ENCODE measurements around the gene RHOBTB1.

RHOBTB1 gene

GRCh38 chr10:60965696-60966095 is 21.7 kb upstream of the RHOBTB1 start:
- Histone ChIP-seq H3K36me3 (ENCODE audit: control insufficient read depth, insufficient read depth, low read length) (no peaks in the 10 kb centered on the region), H3K27ac (ENCODE audit: insufficient read depth, low read depth, low read length, poor library complexity, severe bottlenecking) (no peak overlapping the region), H3K27me3 (ENCODE audit: control insufficient read depth, insufficient read depth, low read length, poor library complexity, severe bottlenecking) (no peaks in the 10 kb centered on the region), H3K4me3 (ENCODE audit: insufficient read depth, low read depth, low read length) (no peak overlapping the region), H3K4me1 (ENCODE audit: control insufficient read depth, insufficient read depth, low read length) (no peaks in the 10 kb centered on the region), H3K9me3 (ENCODE audit: control insufficient read depth, low read length) (no peaks in the 10 kb centered on the region)
- WGBS, 2 experiments, result 100% methylated on average over 1 of the region's 3 CpGs; no CpG with 5 or more reads in 1 of the 2 experiments

GRCh38 chr10:60964257-60965235 is 20.6 kb upstream of the RHOBTB1 start:
- Histone ChIP-seq H3K4me1 (ENCODE audit: control insufficient read depth, insufficient read depth, low read length) (no peaks in the 10 kb centered on the region), H3K9me3 (ENCODE audit: control insufficient read depth, low read length) (no peaks in the 10 kb centered on the region), H3K4me3 (ENCODE audit: insufficient read depth, low read depth, low read length) (no peak overlapping the region), H3K36me3 (ENCODE audit: control insufficient read depth, insufficient read depth, low read length) (no peaks in the 10 kb centered on the region), H3K27me3 (ENCODE audit: control insufficient read depth, insufficient read depth, low read length, poor library complexity, severe bottlenecking) (no peaks in the 10 kb centered on the region), H3K27ac (ENCODE audit: insufficient read depth, low read depth, low read length, poor library complexity, severe bottlenecking) (no peak overlapping the region)
- WGBS, 2 experiments, result 33 to 49% methylated on average over 3 to 4 of the region's 5 CpGs

- Histone ChIP-seq H3K27ac (ENCODE audit: insufficient read depth, low read depth, low read length, poor library complexity, severe bottlenecking) (no peak overlapping the region), H3K36me3 (ENCODE audit: control insufficient read depth, insufficient read depth, low read length) (no peaks in the 10 kb centered on the region), H3K4me1 (ENCODE audit: control insufficient read depth, insufficient read depth, low read length) (no peaks in the 10 kb centered on the region), H3K27me3 (ENCODE audit: control insufficient read depth, insufficient read depth, low read length, poor library complexity, severe bottlenecking) (no peaks in the 10 kb centered on the region), H3K4me3 (ENCODE audit: insufficient read depth, low read depth, low read length) (no peak overlapping the region), H3K9me3 (ENCODE audit: control insufficient read depth, low read length) (no peaks in the 10 kb centered on the region)
- WGBS, 2 experiments, result 7 to 19% methylated on average over 3 of the region's 4 CpGs
These were observed 19.7 kb upstream of the RHOBTB1 start for GRCh38 chr10:60963441-60964256.

GRCh38 chr10:60962946-60963345 is 19.0 kb upstream of the RHOBTB1 start:
- no peaks in the 10 kb centered on the region for H3K4me1 ChIP-seq (ENCODE audit: control insufficient read depth, insufficient read depth, low read length)
- H3K36me3 ChIP-seq (ENCODE audit: control insufficient read depth, insufficient read depth, low read length), result no peaks in the 10 kb centered on the region
- H3K4me3 ChIP-seq (ENCODE audit: insufficient read depth, low read depth, low read length), result no peak overlapping the region
- no peaks in the 10 kb centered on the region for H3K9me3 ChIP-seq (ENCODE audit: control insufficient read depth, low read length)
- 98 to 100% methylated on average over 1 to 2 of the region's 3 CpGs for WGBS, 2 experiments
- H3K27ac ChIP-seq (ENCODE audit: insufficient read depth, low read depth, low read length, poor library complexity, severe bottlenecking), result no peak overlapping the region
- no peaks in the 10 kb centered on the region for H3K27me3 ChIP-seq (ENCODE audit: control insufficient read depth, insufficient read depth, low read length, poor library complexity, severe bottlenecking)

- Histone ChIP-seq H3K27ac (ENCODE audit: insufficient read depth, low read depth, low read length, poor library complexity, severe bottlenecking) (no peak overlapping the region), H3K36me3 (ENCODE audit: control insufficient read depth, insufficient read depth, low read length) (no peaks in the 10 kb centered on the region), H3K27me3 (ENCODE audit: control insufficient read depth, insufficient read depth, low read length, poor library complexity, severe bottlenecking) (no peaks in the 10 kb centered on the region), H3K4me3 (ENCODE audit: insufficient read depth, low read depth, low read length) (no peak overlapping the region), H3K9me3 (ENCODE audit: control insufficient read depth, low read length) (no peaks in the 10 kb centered on the region), H3K4me1 (ENCODE audit: control insufficient read depth, insufficient read depth, low read length) (no peaks in the 10 kb centered on the region)
- no CpG with 5 or more reads among the region's 1 CpG for WGBS, 2 experiments
These were observed 16.9 kb upstream of the RHOBTB1 start for GRCh38 chr10:60960913-60961312.

- WGBS, 2 experiments, result 100% methylated on average over 3 of the region's 3 CpGs; no CpG with 5 or more reads in 1 of the 2 experiments
- no peaks in the 10 kb centered on the region for H3K4me1 ChIP-seq (ENCODE audit: control insufficient read depth, insufficient read depth, low read length)
- no peaks in the 10 kb centered on the region for H3K36me3 ChIP-seq (ENCODE audit: control insufficient read depth, insufficient read depth, low read length)
- no peaks in the 10 kb centered on the region for H3K9me3 ChIP-seq (ENCODE audit: control insufficient read depth, low read length)
- no peak overlapping the region for H3K27ac ChIP-seq (ENCODE audit: insufficient read depth, low read depth, low read length, poor library complexity, severe bottlenecking)
- H3K4me3 ChIP-seq (ENCODE audit: insufficient read depth, low read depth, low read length), result no peak overlapping the region
- no peaks in the 10 kb centered on the region for H3K27me3 ChIP-seq (ENCODE audit: control insufficient read depth, insufficient read depth, low read length, poor library complexity, severe bottlenecking)
These were observed 16.0 kb upstream of the RHOBTB1 start for GRCh38 chr10:60960031-60960430.

- Histone ChIP-seq H3K4me1 (ENCODE audit: control insufficient read depth, insufficient read depth, low read length) (no peaks in the 10 kb centered on the region), H3K27me3 (ENCODE audit: control insufficient read depth, insufficient read depth, low read length, poor library complexity, severe bottlenecking) (no peaks in the 10 kb centered on the region), H3K9me3 (ENCODE audit: control insufficient read depth, low read length) (no peaks in the 10 kb centered on the region), H3K36me3 (ENCODE audit: control insufficient read depth, insufficient read depth, low read length) (no peaks in the 10 kb centered on the region), H3K27ac (ENCODE audit: insufficient read depth, low read depth, low read length, poor library complexity, severe bottlenecking) (no peak overlapping the region), H3K4me3 (ENCODE audit: insufficient read depth, low read depth, low read length) (no peak overlapping the region)
- WGBS, 2 experiments, result 86 to 94% methylated on average over 3 of the region's 3 CpGs
These were observed 15.1 kb upstream of the RHOBTB1 start for GRCh38 chr10:60958892-60959601.

GRCh38 chr10:60957667-60958221 is 13.8 kb upstream of the RHOBTB1 start:
- WGBS, 2 experiments, result 83 to 88% methylated on average over 2 to 3 of the region's 3 CpGs

GRCh38 chr10:60955957-60956425 is 12.0 kb upstream of the RHOBTB1 start:
- no peak overlapping the region for H3K27ac ChIP-seq (ENCODE audit: insufficient read depth, low read depth, low read length, poor library complexity, severe bottlenecking)
- H3K4me1 ChIP-seq (ENCODE audit: control insufficient read depth, insufficient read depth, low read length), result no peaks in the 10 kb centered on the region
- H3K27me3 ChIP-seq (ENCODE audit: control insufficient read depth, insufficient read depth, low read length, poor library complexity, severe bottlenecking), result no peaks in the 10 kb centered on the region
- H3K4me3 ChIP-seq (ENCODE audit: insufficient read depth, low read depth, low read length), result no peak overlapping the region
- H3K36me3 ChIP-seq (ENCODE audit: control insufficient read depth, insufficient read depth, low read length), result no peaks in the 10 kb centered on the region
- WGBS, 2 experiments, result 91 to 94% methylated on average over 2 of the region's 2 CpGs
- H3K9me3 ChIP-seq (ENCODE audit: control insufficient read depth, low read length), result no peaks in the 10 kb centered on the region

More at GRCh38 chr10:60957667-60958221, 13.8 kb upstream of the RHOBTB1 start:
- Histone ChIP-seq H3K27me3 (ENCODE audit: control insufficient read depth, insufficient read depth, low read length, poor library complexity, severe bottlenecking) (no peaks in the 10 kb centered on the region), H3K4me1 (ENCODE audit: control insufficient read depth, insufficient read depth, low read length) (no peaks in the 10 kb centered on the region), H3K9me3 (ENCODE audit: control insufficient read depth, low read length) (no peaks in the 10 kb centered on the region), H3K27ac (ENCODE audit: insufficient read depth, low read depth, low read length, poor library complexity, severe bottlenecking) (no peak overlapping the region), H3K36me3 (ENCODE audit: control insufficient read depth, insufficient read depth, low read length) (no peaks in the 10 kb centered on the region), H3K4me3 (ENCODE audit: insufficient read depth, low read depth, low read length) (no peak overlapping the region)
